Measurements from ENCODE around the gene ABHD12.

The ABHD12 gene

GRCh38 chr20:25282796-25283195 is 107.8 kb downstream of the ABHD12 start:
- Mint-ChIP-seq H3K27me3 (no peaks in the 10 kb centered on the region), H3K4me3 (no peak overlapping the region), H3K36me3 (ENCODE audit: low read depth) (peaks cover 85% of the 10 kb centered on the region), H3K27ac (peak overlapping the region; percentile 68), H3K9me3 (no peaks in the 10 kb centered on the region), H3K4me1 (ENCODE audit: low read depth) (no peaks in the 10 kb centered on the region)
- no peak for DNase-seq

- Mint-ChIP-seq H3K4me3 (no peak overlapping the region), H3K27me3 (no peaks in the 10 kb centered on the region), H3K36me3 (ENCODE audit: low read depth) (peaks cover 85% of the 10 kb centered on the region), H3K9me3 (no peaks in the 10 kb centered on the region), H3K4me1 (ENCODE audit: low read depth) (no peaks in the 10 kb centered on the region), H3K27ac (peak overlapping the region; percentile 68)
- DNase-seq = no peak
Observed at GRCh38 chr20:25282034-25282781, 108.4 kb downstream of the ABHD12 start.

- Mint-ChIP-seq H3K36me3 (ENCODE audit: low read depth) (peaks cover 85% of the 10 kb centered on the region), H3K27me3 (no peaks in the 10 kb centered on the region), H3K4me3 (no peak overlapping the region), H3K9me3 (no peaks in the 10 kb centered on the region), H3K27ac (no peak overlapping the region), H3K4me1 (ENCODE audit: low read depth) (no peaks in the 10 kb centered on the region)
- no peak for DNase-seq
Observed at GRCh38 chr20:25281541-25281991, 109.1 kb downstream of the ABHD12 start.

GRCh38 chr20:25280574-25281535 is 109.8 kb downstream of the ABHD12 start:
- Mint-ChIP-seq H3K27ac (no peak overlapping the region), H3K36me3 (ENCODE audit: low read depth) (peaks cover 84% of the 10 kb centered on the region), H3K4me1 (ENCODE audit: low read depth) (no peaks in the 10 kb centered on the region), H3K9me3 (no peaks in the 10 kb centered on the region), H3K27me3 (no peaks in the 10 kb centered on the region), H3K4me3 (no peak overlapping the region)
- DNase-seq = no peak

- H3K4me3 Mint-ChIP-seq = no peak overlapping the region
- peaks cover 84% of the 10 kb centered on the region for H3K36me3 Mint-ChIP-seq (ENCODE audit: low read depth)
- H3K4me1 Mint-ChIP-seq (ENCODE audit: low read depth) = no peaks in the 10 kb centered on the region
- DNase-seq = no peak
- H3K27me3 Mint-ChIP-seq = no peaks in the 10 kb centered on the region
- no peaks in the 10 kb centered on the region for H3K9me3 Mint-ChIP-seq
- no peak overlapping the region for H3K27ac Mint-ChIP-seq
Observed at GRCh38 chr20:25280051-25280573, 110.5 kb downstream of the ABHD12 start.

GRCh38 chr20:25279403-25279802 is 111.2 kb downstream of the ABHD12 start:
- no peaks in the 10 kb centered on the region for H3K4me1 Mint-ChIP-seq (ENCODE audit: low read depth)
- no peaks in the 10 kb centered on the region for H3K27me3 Mint-ChIP-seq
- no peak overlapping the region for H3K4me3 Mint-ChIP-seq
- peaks cover 88% of the 10 kb centered on the region for H3K36me3 Mint-ChIP-seq (ENCODE audit: low read depth)
- no peaks in the 10 kb centered on the region for H3K9me3 Mint-ChIP-seq
- H3K27ac Mint-ChIP-seq = no peak overlapping the region
- DNase-seq = no peak

GRCh38 chr20:25278636-25279361 is 111.8 kb downstream of the ABHD12 start:
- no peak overlapping the region for H3K27ac Mint-ChIP-seq
- peaks cover 88% of the 10 kb centered on the region for H3K36me3 Mint-ChIP-seq (ENCODE audit: low read depth)
- no peak for DNase-seq
- no peaks in the 10 kb centered on the region for H3K4me1 Mint-ChIP-seq (ENCODE audit: low read depth)
- no peaks in the 10 kb centered on the region for H3K9me3 Mint-ChIP-seq
- H3K27me3 Mint-ChIP-seq = no peaks in the 10 kb centered on the region
- H3K4me3 Mint-ChIP-seq = no peak overlapping the region

- Mint-ChIP-seq H3K4me1 (ENCODE audit: low read depth) (no peaks in the 10 kb centered on the region), H3K4me3 (no peak overlapping the region), H3K36me3 (ENCODE audit: low read depth) (peaks cover 88% of the 10 kb centered on the region), H3K27me3 (no peaks in the 10 kb centered on the region), H3K27ac (no peak overlapping the region), H3K9me3 (no peaks in the 10 kb centered on the region)
- DNase-seq = no peak
Observed at GRCh38 chr20:25277941-25278521, 112.6 kb downstream of the ABHD12 start.

- H3K27ac Mint-ChIP-seq = no peak overlapping the region
- no peaks in the 10 kb centered on the region for H3K27me3 Mint-ChIP-seq
- no peaks in the 10 kb centered on the region for H3K9me3 Mint-ChIP-seq
- no peak overlapping the region for H3K4me3 Mint-ChIP-seq
- peaks cover 88% of the 10 kb centered on the region for H3K36me3 Mint-ChIP-seq (ENCODE audit: low read depth)
- no peaks in the 10 kb centered on the region for H3K4me1 Mint-ChIP-seq (ENCODE audit: low read depth)
- DNase-seq = no peak
Observed at GRCh38 chr20:25277051-25277801, 113.4 kb downstream of the ABHD12 start.

GRCh38 chr20:25276533-25277050 is 114.0 kb downstream of the ABHD12 start:
- Mint-ChIP-seq H3K9me3 (no peaks in the 10 kb centered on the region), H3K4me1 (ENCODE audit: low read depth) (no peaks in the 10 kb centered on the region), H3K27ac (no peak overlapping the region), H3K4me3 (no peak overlapping the region), H3K27me3 (no peaks in the 10 kb centered on the region), H3K36me3 (ENCODE audit: low read depth) (peaks cover 88% of the 10 kb centered on the region)
- no peak for DNase-seq

GRCh38 chr20:25275813-25276532 is 114.7 kb downstream of the ABHD12 start:
- Mint-ChIP-seq H3K36me3 (ENCODE audit: low read depth) (peaks cover 94% of the 10 kb centered on the region), H3K27ac (peak overlapping the region; percentile 65)

GRCh38 chr20:25274891-25275812 is 115.5 kb downstream of the ABHD12 start:
- no peaks in the 10 kb centered on the region for H3K9me3 Mint-ChIP-seq
- no peaks in the 10 kb centered on the region for H3K27me3 Mint-ChIP-seq
- H3K4me3 Mint-ChIP-seq = no peak overlapping the region
- no peaks in the 10 kb centered on the region for H3K4me1 Mint-ChIP-seq (ENCODE audit: low read depth)
- DNase-seq = no peak
- H3K27ac Mint-ChIP-seq = peak overlapping the region; percentile 65
- H3K36me3 Mint-ChIP-seq (ENCODE audit: low read depth) = peaks cover 95% of the 10 kb centered on the region

More at GRCh38 chr20:25275813-25276532, 114.7 kb downstream of the ABHD12 start:
- H3K4me3 Mint-ChIP-seq = no peak overlapping the region
- DNase-seq = no peak
- no peaks in the 10 kb centered on the region for H3K27me3 Mint-ChIP-seq
- no peaks in the 10 kb centered on the region for H3K9me3 Mint-ChIP-seq
- no peaks in the 10 kb centered on the region for H3K4me1 Mint-ChIP-seq (ENCODE audit: low read depth)
